ENCODE results near the gene FGF21.
"Not testable (repeated sequence)": the region's sequence is repeated elsewhere in the genome, so short reads cannot be mapped to it uniquely, and the experiment has no call there.

Gene FGF21, protein sequence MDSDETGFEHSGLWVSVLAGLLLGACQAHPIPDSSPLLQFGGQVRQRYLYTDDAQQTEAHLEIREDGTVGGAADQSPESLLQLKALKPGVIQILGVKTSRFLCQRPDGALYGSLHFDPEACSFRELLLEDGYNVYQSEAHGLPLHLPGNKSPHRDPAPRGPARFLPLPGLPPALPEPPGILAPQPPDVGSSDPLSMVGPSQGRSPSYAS

DNA sequence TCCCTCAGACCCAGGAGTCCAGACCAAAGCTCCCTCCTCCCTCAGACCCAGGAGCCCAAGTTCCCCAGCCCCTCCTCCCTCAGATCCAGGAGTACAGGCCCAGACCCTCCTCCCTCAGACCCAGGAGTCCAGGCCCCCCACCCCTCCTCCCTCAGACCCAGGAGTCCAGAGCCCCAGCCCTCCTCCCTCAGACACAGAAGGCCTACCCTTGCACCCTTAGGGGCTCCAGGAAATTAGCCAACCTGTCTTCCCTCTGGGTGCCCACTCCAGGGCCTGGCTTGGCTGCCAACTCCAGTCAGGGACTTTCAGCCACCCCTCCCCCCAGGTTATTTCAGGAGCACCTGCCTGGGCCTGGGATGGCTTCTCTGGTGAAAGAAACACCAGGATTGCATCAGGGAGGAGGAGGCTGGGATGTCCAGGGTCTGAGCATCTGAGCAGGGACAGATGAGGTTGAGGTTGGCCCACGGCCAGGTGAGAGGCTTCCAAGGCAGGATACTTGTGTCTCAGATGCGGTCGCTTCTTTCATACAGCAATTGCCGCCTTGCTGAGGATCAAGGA is at the start of gene FGF21:
TSS of gene FGF21 (plus strand) at position 441 of the 558 bp plus-strand sequence. CDS start 713 bp downstream, outside the sequence.
- no peak for FAIRE-seq

DNA sequence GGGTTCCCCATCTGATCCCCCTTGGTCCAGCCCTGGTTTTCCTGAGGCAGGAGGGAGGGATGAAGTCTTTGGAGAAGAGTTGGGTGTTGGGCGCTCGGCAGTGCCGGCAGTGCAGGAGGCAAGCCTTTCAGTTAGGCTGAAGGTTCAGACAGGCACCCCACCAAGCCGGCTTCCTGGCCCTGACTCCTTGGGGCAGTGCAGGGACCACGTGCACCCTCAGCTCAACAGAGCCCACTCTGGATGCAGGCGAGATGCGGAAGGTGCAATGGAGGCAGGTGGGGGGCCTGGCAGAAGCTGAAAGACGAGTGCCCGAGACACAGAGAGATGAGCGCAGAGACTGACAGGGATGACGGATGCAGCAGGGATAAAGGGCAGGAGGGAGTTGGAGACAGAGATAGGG is 46.9 kb upstream of the FGF21 start:
- no peak for FAIRE-seq

DNA sequence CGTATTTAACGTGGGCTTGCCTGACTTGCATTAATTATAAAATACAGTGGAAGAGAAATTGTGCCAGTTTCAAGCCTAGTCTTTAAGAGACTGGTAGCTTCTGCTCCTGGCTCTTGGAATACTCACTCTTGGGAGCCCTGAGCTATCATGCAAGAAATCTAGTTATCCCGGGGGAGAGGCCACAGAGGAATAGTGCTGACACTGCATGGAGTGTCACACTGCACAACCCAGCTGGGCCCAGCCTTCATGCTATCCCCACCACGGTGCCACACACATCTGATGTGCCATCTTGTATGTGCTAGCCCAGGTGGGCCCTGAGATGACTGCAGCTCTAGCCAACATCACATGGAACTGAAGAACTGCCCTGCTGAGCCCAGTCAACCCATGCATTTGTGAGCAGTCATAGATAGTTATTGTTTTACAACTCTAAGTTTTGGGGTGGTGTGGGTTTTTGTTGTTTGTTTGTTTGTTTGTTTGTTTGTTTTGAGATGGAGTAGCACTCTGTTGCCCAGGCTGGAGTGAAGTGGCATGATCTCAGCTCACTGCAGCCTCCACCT is 44.1 kb upstream of the FGF21 start:
- no peak for FAIRE-seq

DNA sequence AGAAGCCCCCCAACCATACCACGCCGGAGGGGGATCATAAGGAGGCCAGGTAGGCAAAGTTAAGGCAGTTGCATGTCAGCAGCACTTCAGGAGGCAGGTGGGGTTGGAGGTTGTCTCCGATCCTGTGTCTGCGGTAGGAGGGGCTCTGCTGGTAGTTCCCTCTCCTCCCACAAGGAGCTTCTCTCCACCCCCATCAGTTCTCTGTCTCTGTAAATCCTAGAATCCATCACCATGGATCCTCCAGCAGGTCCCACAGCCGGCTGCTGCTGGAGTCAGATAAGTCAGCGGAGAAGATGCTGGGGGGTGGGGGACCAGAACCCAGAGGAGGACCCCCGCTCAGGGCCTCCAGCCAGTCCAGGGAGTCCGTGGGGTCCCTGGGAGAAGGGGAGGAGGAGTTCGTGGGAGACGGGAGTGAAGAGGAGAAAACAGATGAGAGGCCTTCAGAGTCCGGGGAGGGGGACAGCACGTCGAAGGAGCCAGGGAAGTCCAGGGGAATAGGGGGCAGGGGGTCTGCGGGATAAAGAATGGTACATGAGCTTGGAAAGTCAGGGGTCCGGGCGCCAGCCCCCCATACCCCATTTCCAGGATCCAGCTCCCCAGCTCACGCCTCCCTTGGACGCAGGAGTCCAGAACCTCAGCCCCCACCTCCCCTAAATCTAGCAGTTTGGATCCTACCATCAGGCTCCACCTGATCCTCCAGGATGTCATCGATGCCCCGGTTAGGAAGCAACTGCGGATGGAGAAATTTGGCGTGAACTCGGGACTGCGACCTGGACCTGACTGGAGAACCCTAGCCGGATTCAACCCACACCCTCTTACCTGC is 42.1 kb upstream of the FGF21 start:
- FAIRE-seq, result no peak

DNA sequence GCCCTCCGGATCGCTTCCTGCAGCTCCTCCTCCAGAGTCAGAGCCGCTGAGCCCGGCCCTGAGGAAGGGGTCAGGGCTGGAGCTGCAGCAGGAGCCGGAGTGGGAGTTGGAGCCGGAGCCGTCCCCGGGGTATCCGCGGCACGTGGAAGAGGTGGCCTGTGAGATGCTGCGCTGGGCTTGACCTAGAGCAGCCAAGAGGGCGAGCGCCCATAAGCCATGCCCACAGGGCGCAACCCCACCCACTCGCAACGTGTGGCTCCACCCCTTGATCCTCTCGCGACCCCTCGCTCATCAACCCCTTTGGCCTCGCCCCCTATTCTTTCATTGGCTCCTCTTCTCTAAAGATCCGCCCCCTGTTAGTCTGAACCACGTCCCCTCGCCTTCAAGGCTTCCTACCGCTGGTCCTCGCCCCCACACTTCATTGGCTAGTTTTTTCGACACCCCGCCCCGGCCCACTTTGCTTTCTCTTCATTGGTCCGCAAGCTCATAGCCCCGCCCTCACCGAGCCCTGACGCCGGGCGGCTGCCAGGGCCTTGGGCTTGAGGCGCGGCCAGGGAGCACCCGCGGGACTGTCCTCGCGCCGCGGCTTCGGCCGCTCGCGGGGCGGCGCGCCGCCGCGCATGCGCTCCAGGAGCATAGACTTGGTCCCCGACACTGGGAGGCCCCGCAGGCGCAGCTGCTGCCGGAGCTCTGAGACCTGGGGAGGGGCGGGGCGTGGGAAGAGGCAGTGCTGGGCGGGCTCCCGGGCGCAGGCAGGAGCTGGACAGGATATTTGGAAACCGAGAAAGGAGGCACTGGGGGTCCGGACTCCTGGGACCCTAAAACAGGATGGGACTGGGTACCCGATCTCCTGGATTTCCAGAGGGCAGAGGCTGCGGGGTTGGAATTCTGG is 41.2 kb upstream of the FGF21 start:
- FAIRE-seq, result no peak

DNA sequence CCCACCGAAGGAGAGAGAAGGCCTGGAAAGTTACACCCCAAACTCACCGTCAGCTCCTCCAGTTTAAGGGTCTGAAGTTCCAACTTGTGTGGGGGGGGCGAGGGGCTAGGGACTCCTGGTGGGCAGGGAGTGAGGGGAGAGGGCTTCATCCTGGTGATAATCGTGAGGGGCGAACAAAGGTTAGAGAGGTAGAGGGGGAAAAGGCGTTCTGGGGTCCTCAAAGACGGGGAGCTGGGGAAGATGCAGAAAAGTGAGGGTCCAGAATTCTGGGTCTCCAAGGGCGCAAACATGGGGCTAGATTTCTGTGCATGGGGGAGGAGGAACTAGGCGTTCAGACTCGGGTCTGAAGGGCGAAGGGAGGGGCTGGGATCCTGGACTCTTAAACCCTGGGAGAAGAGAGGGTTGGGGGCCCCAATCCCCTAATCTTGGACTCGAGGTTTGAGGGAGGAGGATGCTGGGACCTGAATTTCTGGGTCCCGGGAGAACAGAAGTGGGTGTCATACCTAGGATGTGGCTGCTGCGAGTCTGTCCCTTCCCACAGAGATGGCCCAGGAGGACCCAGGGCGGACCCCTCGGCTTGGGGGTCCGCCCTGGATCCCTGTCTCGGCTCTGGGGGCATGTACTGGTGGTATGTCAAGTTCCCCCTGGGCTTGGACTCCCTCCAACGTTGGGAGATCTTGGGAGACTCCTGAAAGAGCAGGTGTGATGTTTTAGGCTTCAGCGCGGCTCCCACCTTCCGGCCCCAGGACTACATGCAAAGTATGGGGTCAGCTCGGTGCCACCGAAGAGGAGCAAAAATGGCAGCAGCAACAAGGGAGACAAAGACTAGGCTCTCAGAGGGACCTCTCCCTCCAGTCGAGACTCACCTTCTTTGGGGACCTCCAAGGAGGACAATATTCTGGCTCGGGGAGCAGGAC is 40.3 kb upstream of the FGF21 start:
- FAIRE-seq, result no peak

DNA sequence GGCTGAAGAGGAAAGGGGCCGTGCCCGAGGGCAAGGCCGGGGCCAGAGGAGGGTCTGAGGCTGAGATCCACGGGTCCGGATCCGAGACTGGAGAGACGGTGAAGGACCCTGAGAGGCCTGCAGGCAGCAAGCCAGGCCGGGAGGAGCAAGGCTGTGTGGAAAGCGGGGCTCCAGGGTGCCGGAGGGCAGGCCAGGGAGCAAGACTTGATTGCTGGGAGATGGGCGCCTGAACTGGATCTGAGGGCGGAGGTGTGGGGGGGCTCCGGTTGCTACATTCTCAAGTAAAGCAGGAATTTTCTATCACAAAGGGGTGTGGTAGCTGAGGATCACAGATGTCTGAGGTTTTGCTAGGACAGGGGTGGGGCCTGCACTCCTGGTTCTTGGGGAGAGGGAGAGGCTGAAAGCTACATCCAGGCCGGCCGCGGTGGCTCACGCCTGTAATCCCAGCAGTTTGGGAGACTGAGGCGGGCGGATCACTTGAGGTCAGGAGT is 39.6 kb upstream of the FGF21 start:
- no peak for FAIRE-seq

DNA sequence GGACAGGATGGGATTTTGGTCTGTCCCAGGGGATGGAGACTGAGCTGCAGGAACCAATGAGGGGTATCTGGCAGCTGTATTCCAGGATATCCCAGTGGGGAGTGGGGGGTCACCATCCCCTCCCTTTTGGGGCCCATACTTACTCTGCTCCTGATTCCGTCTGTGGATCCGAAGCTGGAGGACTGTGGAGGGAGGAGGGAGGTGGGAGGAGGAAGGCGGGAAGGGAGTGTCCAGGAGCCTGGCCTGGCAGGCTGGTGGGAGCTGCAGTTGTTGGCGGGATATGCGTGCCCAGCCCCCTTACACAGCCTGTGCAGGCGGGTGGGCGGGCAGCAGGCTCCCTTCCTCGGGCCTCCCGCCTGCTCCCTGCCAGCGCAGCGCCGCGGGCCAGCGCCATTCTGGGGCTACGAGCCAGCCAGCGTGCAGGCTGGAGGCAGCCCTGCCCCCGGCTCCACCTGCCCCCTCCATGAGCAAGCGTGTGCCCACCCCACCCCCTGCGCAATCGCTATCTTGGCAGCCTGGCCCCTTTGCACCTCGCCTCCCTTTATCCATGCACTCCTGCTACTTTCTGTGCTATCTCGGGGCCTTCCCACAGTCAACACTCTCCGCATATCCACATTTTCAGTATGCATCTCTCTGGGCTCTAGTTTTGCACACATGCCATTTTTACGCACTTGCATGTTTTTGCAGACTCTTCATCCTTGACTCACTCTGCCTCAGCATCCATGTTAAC is 38.6 kb upstream of the FGF21 start:
- FAIRE-seq, result no peak

DNA sequence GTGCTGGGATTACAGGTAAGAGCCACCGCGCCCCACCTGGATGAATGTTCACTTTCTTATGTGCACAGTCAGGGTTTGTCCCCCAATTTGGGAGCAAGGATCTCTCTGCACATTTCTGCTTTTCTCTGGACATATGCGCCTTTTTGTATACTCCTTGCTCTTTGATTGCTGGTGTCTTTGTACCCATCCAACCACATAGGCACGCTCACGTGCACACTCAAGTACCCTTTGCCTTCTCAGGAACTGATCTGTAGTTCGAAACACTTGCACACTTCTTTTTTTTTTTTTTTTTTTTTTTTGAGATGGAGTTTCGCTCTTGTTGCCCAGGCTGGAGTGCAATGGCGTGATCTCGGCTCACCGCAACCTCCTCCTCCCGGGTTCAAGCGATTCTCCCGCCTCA is 37.2 kb upstream of the FGF21 start:
- not testable (repeated sequence) for FAIRE-seq

DNA sequence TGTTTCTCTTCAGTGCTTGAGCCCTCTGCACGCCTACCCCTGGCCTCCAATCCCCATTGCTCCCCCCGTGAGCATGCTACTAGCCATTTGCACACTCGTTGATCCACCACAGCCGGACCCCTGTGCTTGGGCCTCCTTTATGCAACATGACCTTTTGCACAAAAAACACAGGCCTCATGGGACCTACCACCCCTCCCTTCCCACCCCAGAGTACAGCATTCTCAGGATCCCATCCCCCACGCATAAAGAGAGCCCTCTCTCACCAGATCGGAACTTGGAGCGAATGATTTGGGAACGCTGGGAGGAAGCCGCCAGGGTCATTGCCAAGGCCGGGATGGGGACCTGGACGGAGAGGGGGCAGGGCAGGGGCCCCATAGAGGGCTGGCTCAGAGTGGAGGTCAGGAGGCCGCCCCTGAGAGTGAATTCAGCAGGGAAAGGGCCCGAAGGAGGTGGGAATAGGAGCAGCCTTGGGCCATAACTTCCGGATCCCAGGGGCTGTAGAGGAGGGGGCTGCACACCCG is 36.6 kb upstream of the FGF21 start:
- no peak for FAIRE-seq

DNA sequence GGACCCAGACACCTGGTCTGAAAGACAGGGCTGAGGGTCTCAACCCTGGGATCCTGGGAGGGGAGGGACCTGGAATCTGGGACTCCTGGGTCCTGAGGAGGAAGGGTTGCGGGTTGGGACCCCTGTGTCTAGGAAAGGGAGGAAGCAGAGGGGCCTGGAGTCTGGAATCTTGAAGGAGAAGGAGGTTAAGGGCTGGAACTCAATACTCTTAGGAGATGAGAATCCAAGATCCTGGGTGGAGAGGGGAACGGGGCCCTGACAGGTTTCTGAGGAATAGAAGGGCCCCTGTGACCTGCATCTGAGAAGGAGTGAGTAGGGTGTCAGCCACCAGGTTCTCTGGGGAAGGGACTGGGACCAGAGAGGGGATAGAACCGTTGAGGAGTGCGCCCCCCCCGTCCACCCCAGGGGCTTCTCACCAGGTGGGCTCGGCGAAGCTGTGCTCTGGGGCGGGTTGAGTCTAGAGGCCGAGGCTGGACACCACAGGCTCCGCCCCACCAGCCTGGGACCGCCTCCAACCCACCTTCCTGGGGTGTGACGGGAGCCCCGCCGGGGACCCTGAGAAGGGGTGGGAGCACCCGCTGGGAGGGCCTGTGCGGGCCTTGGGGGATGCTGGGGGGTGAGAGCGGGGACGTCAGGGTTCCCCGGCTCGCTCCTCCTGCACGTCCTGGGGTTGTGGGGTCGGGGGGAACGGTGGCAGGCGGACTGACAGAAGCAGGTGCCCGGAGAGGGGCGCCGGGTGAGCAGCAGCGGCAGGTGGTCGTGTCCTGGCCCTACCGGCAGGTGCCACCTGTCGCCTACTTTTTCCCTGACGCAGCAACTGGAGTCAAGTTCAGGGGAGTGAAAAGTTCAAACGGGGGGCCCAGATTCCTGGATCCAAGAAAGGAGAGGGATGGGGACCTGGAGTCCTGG is 35.8 kb upstream of the FGF21 start, which contains the start of gene MAMSTR:
TSS of gene MAMSTR (minus strand) at position 463 of the 909 bp plus-strand sequence. CDS start 694 bp downstream, outside the sequence.
- no peak for FAIRE-seq

DNA sequence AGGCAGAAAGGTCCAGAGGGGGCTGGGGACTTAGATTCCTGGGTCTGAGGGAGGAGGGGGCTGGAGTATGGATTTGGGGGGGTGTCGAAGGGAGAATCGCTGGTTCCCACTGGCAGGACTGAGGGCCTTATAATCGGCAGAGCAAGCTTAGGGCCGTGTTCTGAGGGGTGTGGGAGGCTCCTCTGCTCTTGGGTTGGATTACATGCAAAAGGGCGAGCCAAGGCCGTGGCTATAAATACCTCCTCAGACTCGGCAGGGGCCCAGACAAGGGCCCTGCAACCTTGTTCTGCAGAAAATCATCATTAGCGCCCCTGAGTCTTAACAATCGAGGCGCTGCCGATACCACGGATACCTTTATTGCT is 35.1 kb upstream of the FGF21 start:
- FAIRE-seq, result no peak

DNA sequence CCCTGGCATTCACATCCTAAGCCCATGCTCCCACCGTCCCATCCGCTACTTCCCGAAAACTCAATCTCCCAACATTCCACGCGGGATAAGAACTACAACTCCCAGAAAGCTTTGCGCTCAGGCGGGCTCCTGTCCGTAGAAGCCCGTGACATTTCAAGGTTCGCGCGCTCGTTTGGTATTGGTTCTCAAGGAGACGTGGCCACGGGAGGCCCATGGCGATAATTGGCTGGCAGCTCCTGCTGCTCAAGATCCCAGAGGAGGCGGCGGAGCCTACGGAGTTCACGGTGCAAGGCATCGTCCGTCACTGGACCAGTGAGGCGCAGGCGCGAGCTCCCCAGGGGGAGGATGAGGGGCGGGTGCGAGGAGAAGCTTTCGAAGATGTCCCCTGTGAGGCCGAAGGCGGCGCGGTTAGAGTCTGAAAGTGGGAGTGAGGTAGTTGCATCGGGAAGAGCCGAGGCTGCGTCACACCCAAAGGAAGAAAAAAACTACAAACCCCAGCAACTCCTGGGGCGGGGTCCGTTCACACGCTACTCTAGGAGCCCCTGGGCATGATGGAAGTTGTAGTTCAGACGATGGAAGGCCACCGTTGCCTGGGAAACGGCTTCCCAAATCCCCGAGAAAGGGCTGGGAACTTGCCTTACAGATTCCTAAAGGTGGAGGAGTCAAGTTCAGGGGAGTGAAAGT is 34.6 kb upstream of the FGF21 start:
- FAIRE-seq, result no peak

DNA sequence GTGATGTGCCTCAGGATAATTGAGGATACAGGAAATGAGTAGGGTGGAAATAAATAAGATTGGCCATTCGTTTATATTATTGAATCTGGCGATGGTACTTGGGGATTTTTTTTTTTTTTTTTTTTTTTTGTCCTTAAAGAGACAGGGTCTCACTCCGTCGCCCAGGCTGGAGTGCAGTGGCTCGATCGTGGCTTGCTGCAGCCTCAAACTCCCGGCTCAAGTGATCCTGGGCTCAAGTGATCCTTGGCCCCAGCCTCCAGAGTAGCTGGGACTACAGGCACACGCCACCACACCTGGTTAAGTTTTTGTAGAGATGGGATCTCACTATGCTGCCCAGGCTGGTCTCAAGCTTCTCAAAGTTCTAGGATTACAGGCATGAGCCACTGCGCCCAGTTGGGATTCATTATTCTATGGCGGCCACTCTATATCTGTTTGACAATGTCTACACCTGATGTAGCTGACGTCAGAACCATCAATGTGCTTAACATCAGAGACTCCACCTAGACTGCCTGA is 33.1 kb upstream of the FGF21 start:
- no peak for FAIRE-seq

DNA sequence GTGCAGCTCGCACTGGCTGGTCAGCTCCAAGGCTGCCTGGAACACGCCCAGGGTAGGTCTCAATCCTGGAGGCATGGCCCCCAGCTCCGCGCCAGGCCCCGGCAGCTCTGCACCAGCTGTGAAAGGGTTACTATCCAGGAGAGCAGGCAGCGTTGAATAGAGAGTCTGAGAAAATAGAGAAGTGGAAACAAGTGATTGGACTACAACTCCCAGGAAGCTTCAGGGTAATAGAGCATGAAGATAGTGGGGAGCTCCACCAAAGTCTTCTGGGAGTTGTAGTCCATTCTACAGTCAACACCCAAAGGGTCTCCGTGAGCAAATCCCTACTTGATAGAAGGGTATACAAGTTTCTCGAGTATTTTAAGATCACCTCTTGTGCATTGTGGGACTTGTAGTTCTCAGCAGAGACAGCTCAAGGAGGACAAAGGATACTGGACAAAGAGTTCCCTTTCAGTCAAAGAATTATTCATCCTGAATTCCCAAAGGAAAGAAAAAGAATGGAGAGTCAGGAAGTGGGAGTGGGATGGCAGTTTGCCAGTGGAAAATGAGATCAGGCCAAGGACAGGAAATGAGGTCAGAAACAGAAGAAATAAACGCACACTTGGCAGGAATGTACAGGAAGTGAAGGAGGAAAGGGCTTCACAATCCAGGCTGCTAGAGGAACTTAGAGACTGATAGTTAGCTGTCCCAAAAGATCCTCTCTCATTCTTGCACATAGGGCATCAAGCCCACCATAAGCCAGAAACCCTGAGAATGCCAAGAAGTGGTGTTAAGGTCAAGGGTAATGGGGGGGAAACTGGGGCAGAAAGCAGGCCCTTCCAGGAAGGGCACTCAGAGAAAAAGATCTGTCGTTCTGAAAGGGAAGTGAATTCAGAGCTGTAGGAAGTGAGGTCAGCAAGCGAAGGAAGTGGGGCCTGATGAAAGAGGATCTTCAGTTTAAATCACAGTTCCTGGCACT is 30.2 kb upstream of the FGF21 start:
- FAIRE-seq, result no peak

DNA sequence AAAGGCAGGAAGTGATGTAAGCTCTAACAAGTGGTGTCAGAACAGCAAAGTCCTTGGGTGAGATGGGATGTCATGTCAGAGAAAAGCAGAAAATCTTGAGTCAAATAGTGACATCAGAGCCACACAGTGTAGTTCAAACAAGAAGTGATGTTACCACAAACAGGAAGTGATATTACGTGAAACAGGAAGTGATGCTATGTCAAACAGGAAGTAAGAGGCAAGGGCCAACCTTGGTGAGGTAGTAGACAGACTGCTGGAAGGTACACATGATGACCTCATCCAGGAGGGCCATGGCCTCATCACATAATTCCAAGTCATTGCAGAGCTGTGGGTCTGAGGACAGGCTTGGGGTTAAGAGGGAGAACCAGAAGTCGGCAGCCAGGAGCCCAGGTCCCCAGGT is 28.8 kb upstream of the FGF21 start:
- FAIRE-seq, result no peak
